Liver (tissue), 9 donors: Measurements from ENCODE around the gene PARP4. TPM values are rescaled to one million over a fixed set of nuclear protein-coding genes. Genes with fewer than 3 reads are reported as not detected.

Experiments used
- DNase-seq: peaks from one replicate; pipeline ENCODE4 v3.0.0-alpha.2; 2017; ENCODE audit warnings: low spot score
- H3K27ac ChIP-seq, 2 donors: one replicate each; pipeline ENCODE4 v1.7.0; 2013; ENCODE audit warnings: inconsistent platforms in 2 of 2, low read length in 2 of 2, control low read depth in 1 of 2, low read depth in 1 of 2, mild to moderate bottlenecking in 1 of 2
- H3K27me3 ChIP-seq, 4 donors: one replicate each; pipeline versions ENCODE4 v1.6.1 to v1.7.0; 2013; ENCODE audit warnings: low read length in 3 of 4, inconsistent platforms in 1 of 4, mild to moderate bottlenecking in 1 of 4, moderate library complexity in 1 of 4; ENCODE audit not compliant: control insufficient read depth in 4 of 4, insufficient read depth in 4 of 4
- H3K36me3 ChIP-seq, 4 donors: one replicate each; pipeline versions ENCODE4 v1.6.1 to v1.7.0; 2013; ENCODE audit warnings: low read length in 3 of 4, mild to moderate bottlenecking in 3 of 4, low read depth in 1 of 4, moderate library complexity in 1 of 4; ENCODE audit not compliant: control insufficient read depth in 4 of 4, insufficient read depth in 3 of 4
- H3K4me1 ChIP-seq, 4 donors: one replicate each; pipeline versions ENCODE4 v1.6.1 to v1.7.0; 2013; ENCODE audit warnings: low read length in 3 of 4, mild to moderate bottlenecking in 3 of 4, moderate library complexity in 1 of 4; ENCODE audit not compliant: control insufficient read depth in 4 of 4, insufficient read depth in 4 of 4
- H3K4me3 ChIP-seq, 3 donors: one replicate each; pipeline versions ENCODE4 v1.6.1 to v1.7.0; 2013; ENCODE audit warnings: low read length in 3 of 3, control low read depth in 1 of 3, low read depth in 1 of 3, mild to moderate bottlenecking in 1 of 3
- H3K9ac ChIP-seq, 2 donors: one replicate each; pipeline ENCODE4 v1.7.0; 2013; ENCODE audit warnings: low read length in 2 of 2, mild to moderate bottlenecking in 2 of 2, moderate library complexity in 2 of 2, control low read depth in 1 of 2, low read depth in 1 of 2
- H3K9me3 ChIP-seq, 4 donors: one replicate each; pipeline versions ENCODE4 v1.6.1 to v1.7.0; 2013; ENCODE audit warnings: low read length in 3 of 4; ENCODE audit not compliant: control insufficient read depth in 4 of 4
- ATF3 ChIP-seq: IDR thresholded peaks from 2 replicates; pipeline ENCODE4 v1.6.1; 2016; ENCODE audit warnings: antibody characterized with exemption
- CTCF ChIP-seq: fragments of 150-350 bp; IDR thresholded peaks from 2 replicates; pipeline ENCODE4 v1.5.1; 2017; ENCODE audit warnings: improper control_type of control experiment, low read depth, low read length; ENCODE audit not compliant: missing input control
- EGR1 ChIP-seq, 2 donors: IDR thresholded peaks; 2 replicates each; pipeline ENCODE4 v1.6.1; 2016 to 2018; ENCODE audit warnings: antibody characterized with exemption in 2 of 2, low read depth in 2 of 2
- FOXA1 ChIP-seq: IDR thresholded peaks from 2 replicates; pipeline ENCODE4 v1.6.1; 2016; ENCODE audit warnings: antibody characterized with exemption
- FOXA2 ChIP-seq: IDR thresholded peaks from 2 replicates; pipeline ENCODE4 v1.6.1; 2016; ENCODE audit warnings: antibody characterized with exemption
- GABPA ChIP-seq, 2 donors: IDR thresholded peaks in 1 of 2; conservative IDR thresholded peaks in 1 of 2; 2 replicates each; pipeline ENCODE4 v1.6.1; 2016; ENCODE audit warnings: antibody characterized with exemption in 2 of 2, mild to moderate bottlenecking in 1 of 2, moderate library complexity in 1 of 2
- HNF4A ChIP-seq, 2 donors: conservative IDR thresholded peaks; 2 replicates each; pipeline ENCODE4 v1.6.1; 2016; ENCODE audit warnings: antibody characterized with exemption in 2 of 2, mild to moderate bottlenecking in 2 of 2
- HNF4G ChIP-seq: IDR thresholded peaks from 2 replicates; pipeline ENCODE4 v1.6.1; 2016; ENCODE audit warnings: antibody characterized with exemption
- JUND ChIP-seq, 2 donors: IDR thresholded peaks; 2 replicates each; pipeline ENCODE4 v1.6.1; 2016; ENCODE audit warnings: antibody characterized with exemption in 2 of 2
- MAX ChIP-seq: IDR thresholded peaks from 2 replicates; pipeline ENCODE4 v1.6.1; 2016; ENCODE audit warnings: antibody characterized with exemption
- NR2F2 ChIP-seq: IDR thresholded peaks from 2 replicates; pipeline ENCODE4 v1.6.1; 2016; ENCODE audit warnings: antibody characterized with exemption
- RAD21 ChIP-seq, 2 donors: IDR thresholded peaks; 2 replicates each; pipeline ENCODE4 v1.6.1; 2016; ENCODE audit warnings: antibody characterized with exemption in 2 of 2, mild to moderate bottlenecking in 2 of 2
- REST ChIP-seq: IDR thresholded peaks from 2 replicates; pipeline ENCODE4 v1.6.1; 2016; ENCODE audit warnings: antibody characterized with exemption, mild to moderate bottlenecking
- RXRA ChIP-seq, 2 donors: IDR thresholded peaks; 2 replicates each; pipeline ENCODE4 v1.6.1; 2017 to 2018; ENCODE audit warnings: antibody characterized with exemption in 2 of 2, mild to moderate bottlenecking in 1 of 2
- SP1 ChIP-seq: IDR thresholded peaks from 2 replicates; pipeline ENCODE4 v1.6.1; 2018; ENCODE audit warnings: antibody characterized with exemption, mild to moderate bottlenecking
- TAF1 ChIP-seq: conservative IDR thresholded peaks from 2 replicates; pipeline ENCODE4 v1.6.1; 2016; ENCODE audit warnings: antibody characterized with exemption, mild to moderate bottlenecking
- YY1 ChIP-seq: IDR thresholded peaks from 2 replicates; pipeline ENCODE4 v1.6.1; 2016; ENCODE audit warnings: antibody characterized with exemption, mild to moderate bottlenecking
- ZBTB33 ChIP-seq: IDR thresholded peaks from 2 replicates; pipeline ENCODE4 v1.6.1; 2016; ENCODE audit warnings: antibody characterized with exemption
- WGBS: extraction: QIAGEN DNeasy Blood & Tissue Kit; methylation state at CpG from one replicate; pipeline ENCODE4 v1.1.7; 2013; 5-methylcytosine and 5-hydroxymethylcytosine counted together
- polyA plus RNA-seq, 2 donors: library from polyadenylated mRNA; stranded (reverse) in 1 of 2; unstranded in 1 of 2; fragments of 200-250 nt in 1 of 2; fragments of >200 nt in 1 of 2; fragmentation: Nextera tagmentation in 1 of 2; extraction: Ambion mirVana in 1 of 2; gene quantifications; one replicate each; pipeline versions ENCODE4 v1.2.1 to v1.2.3, GENCODE V29; 2013 to 2015
- total RNA-seq, 2 donors: library from RNA; depleted of rRNA; stranded (reverse); fragments of >200 nt; gene quantifications; one replicate each; pipeline ENCODE4 v1.2.3, GENCODE V29; 2014
- donor health status: healthy.
- donor health status: healthy.
- donor health status: healthy.
- donor health status: healthy.
- donor health status: healthy.

Gene PARP4
- total and polyA plus RNA-seq, 4 donors = 10.7 to 29.3 (median 17.7) TPM

- DNase-seq = no peak
- peaks cover 0 to 1% (median 0%) of the 10 kb centered on the region in 4 donors for H3K9me3 ChIP-seq
- WGBS = 63% methylated on average over 22 of the region's 22 CpGs
- peak overlapping the region; percentile 94 to 95 for H3K9ac ChIP-seq
- no peaks in the 10 kb centered on the region for H3K27me3 ChIP-seq
- TF ChIP-seq YY1 (no peak), HNF4A (conservative IDR thresholded peaks at IDR 0.05) (no peak), REST (no peak), SP1 (no peak), ATF3 (no peak), EGR1 (IDR thresholded peaks at IDR 0.05; ENCODE audit: low read depth in 2 of 2) (no peak), HNF4G (no peak)
- peaks cover 0 to 2% (median 0%) of the 10 kb centered on the region in 4 donors for H3K36me3 ChIP-seq
- H3K27ac ChIP-seq = peak overlapping the region; percentile 100
- H3K4me3 ChIP-seq = peak overlapping the region; percentile 77 to 86 (median 83)
- H3K4me1 ChIP-seq = peaks cover 4 to 17% (median 7%) of the 10 kb centered on the region in 4 donors
Measured at GRCh38 chr13:24511019-24511815, 1.4 kb downstream of the PARP4 start.

- 96% methylated on average over 50 of the region's 50 CpGs for WGBS
- no peak overlapping the region for H3K27ac ChIP-seq
Measured at GRCh38 chr13:24506698-24507335, 5.8 kb downstream of the PARP4 start.

More at GRCh38 chr13:24506698-24507335, 5.8 kb downstream of the PARP4 start:
- Histone ChIP-seq H3K27me3 (no peaks in the 10 kb centered on the region), H3K4me3 (no peak overlapping the region), H3K36me3 (peaks cover 0 to 6% (median 0%) of the 10 kb centered on the region in 4 donors), H3K9me3 (no peaks in the 10 kb centered on the region), H3K9ac (no peak overlapping the region), H3K4me1 (peaks cover 6 to 17% (median 8%) of the 10 kb centered on the region in 4 donors)
- no peak for TF ChIP-seq ATF3
- no peak for TF ChIP-seq EGR1 (IDR thresholded peaks at IDR 0.05; ENCODE audit: low read depth in 2 of 2)
- TF ChIP-seq RAD21 (IDR thresholded peaks at IDR 0.05) = no peak
- TF ChIP-seq SP1 = no peak
- no peak for TF ChIP-seq ZBTB33
- no peak for TF ChIP-seq CTCF
- TF ChIP-seq JUND (IDR thresholded peaks at IDR 0.05) = no peak
- TF ChIP-seq MAX = no peak
- no peak for TF ChIP-seq TAF1
- TF ChIP-seq REST = no peak
- no peak for TF ChIP-seq FOXA1
- TF ChIP-seq NR2F2 = no peak
- TF ChIP-seq YY1 = no peak
- TF ChIP-seq HNF4G = no peak
- no peak for TF ChIP-seq GABPA (IDR thresholded peaks at IDR 0.05 in 1 of 2, conservative IDR thresholded peaks at IDR 0.05 in 1 of 2)
- TF ChIP-seq FOXA2 = no peak
- no peak for TF ChIP-seq RXRA (IDR thresholded peaks at IDR 0.05)
- no peak for TF ChIP-seq HNF4A (conservative IDR thresholded peaks at IDR 0.05)
- no peak for DNase-seq
